Measurements from ENCODE around the gene RASA1.

Gene RASA1

DNA sequence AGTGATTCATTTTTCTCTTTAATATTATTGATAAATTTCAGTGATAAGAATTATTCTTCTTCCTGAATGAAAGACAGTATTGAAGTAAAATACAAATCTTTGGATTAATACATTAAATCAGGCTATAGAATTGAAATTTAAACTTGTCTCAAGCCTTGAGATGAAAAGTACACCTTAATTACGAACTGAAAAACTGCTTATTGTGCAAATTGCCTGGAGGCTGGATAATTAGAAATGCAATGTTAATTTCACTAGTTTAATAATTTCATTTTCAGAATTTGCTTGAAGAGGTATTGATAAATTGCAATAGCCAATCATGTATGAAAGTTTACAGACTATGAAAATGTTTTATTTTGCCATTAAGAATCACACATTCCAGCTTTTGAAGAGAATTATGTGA lies 156.1 kb downstream of the RASA1 start:
- TF ChIP-seq, protein P1, sequence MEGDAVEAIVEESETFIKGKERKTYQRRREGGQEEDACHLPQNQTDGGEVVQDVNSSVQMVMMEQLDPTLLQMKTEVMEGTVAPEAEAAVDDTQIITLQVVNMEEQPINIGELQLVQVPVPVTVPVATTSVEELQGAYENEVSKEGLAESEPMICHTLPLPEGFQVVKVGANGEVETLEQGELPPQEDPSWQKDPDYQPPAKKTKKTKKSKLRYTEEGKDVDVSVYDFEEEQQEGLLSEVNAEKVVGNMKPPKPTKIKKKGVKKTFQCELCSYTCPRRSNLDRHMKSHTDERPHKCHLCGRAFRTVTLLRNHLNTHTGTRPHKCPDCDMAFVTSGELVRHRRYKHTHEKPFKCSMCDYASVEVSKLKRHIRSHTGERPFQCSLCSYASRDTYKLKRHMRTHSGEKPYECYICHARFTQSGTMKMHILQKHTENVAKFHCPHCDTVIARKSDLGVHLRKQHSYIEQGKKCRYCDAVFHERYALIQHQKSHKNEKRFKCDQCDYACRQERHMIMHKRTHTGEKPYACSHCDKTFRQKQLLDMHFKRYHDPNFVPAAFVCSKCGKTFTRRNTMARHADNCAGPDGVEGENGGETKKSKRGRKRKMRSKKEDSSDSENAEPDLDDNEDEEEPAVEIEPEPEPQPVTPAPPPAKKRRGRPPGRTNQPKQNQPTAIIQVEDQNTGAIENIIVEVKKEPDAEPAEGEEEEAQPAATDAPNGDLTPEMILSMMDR (IDR thresholded peaks at IDR 0.05; ENCODE audit: extremely low read depth, insufficient read depth, missing control alignments) = no peak
- in situ Hi-C loops (cut with MboI; ENCODE audit: low pct_unique_long_range_greater_than_20kb, low sequenced_read_pairs, unreplicated experiment) = no loop called here
- no peak for DNase-seq (ENCODE audit: low spot score)

DNA sequence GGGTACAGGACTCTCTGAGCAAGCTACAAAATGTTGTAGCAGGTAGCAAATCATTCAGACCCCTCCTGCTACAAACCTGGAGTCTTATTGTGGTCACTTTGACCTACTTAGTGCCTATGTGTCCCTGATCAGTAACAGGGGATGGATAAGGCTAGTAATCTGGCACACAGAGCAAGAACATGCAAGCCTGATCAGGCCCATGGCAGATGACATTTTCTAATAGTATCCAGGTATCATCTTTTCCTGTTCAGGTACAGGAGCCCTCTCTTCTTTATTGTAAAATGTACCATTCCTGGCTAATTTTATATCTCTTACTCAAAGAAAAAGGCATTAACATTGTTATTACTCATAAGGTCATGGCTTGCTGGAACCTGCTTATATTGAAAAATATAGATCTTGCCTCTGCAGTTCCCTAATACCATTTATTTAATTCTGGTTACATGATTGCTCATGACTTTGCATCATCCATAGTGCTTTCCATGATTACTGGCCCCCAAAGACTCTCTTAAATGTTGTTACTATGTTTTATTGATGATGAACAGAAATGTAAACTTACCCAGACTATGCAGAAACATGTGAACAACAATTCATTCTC lies 163.3 kb downstream of the RASA1 start:
- in situ Hi-C loops (cut with MboI; ENCODE audit: low pct_unique_long_range_greater_than_20kb, low sequenced_read_pairs, unreplicated experiment) = no loop called here
- TF ChIP-seq, protein P1 (IDR thresholded peaks at IDR 0.05; ENCODE audit: extremely low read depth, insufficient read depth, missing control alignments) = no peak

DNA sequence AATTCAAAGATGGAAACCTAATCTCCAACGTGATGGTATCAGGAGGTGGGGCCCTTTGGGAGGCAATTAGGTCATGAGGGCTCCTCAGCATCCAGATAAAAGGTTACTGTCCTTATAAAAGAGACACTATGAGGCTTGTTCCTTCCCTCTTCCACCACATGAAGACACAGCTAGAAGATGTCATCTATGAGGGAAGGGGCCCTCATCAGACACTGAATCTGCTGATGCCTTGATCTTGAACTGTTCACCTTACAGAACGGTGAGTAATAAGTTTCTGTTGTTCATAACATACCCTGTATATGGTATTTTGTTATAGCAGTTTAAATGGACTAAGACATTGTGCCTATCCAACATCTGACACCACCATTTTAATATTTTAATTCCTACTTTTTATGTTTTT lies 164.8 kb downstream of the RASA1 start:
- TF ChIP-seq, protein P1 (IDR thresholded peaks at IDR 0.05; ENCODE audit: extremely low read depth, insufficient read depth, missing control alignments) = no peak
- in situ Hi-C loops (cut with MboI; ENCODE audit: low pct_unique_long_range_greater_than_20kb, low sequenced_read_pairs, unreplicated experiment) = no loop called here
- no peak for DNase-seq (ENCODE audit: low spot score)

More for the DNA sequence above, 163.3 kb downstream of the RASA1 start:
- no peak for DNase-seq (ENCODE audit: low spot score)

DNA sequence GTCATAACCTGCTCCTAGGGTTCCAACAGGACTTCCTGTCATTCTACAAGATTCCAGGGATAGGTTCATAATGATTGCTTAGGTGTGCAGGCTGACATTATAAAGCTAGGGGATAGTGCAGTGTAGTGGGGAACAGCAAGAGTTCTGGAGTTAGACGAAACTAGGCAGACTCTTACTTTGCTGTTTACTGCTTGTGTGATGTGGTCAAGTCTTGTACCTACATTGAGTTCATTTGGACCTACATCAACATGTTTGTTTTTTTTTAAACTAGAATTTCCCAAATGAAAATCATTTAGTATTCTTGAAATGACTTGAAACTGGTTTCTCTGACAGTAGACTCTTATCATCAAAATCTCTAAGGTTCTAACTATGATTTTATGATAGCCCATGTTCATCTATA lies 166.3 kb downstream of the RASA1 start:
- in situ Hi-C loops (cut with MboI; ENCODE audit: low pct_unique_long_range_greater_than_20kb, low sequenced_read_pairs, unreplicated experiment) = no loop called here
- DNase-seq (ENCODE audit: low spot score) = no peak
- TF ChIP-seq, protein P1 (IDR thresholded peaks at IDR 0.05; ENCODE audit: extremely low read depth, insufficient read depth, missing control alignments) = no peak

DNA sequence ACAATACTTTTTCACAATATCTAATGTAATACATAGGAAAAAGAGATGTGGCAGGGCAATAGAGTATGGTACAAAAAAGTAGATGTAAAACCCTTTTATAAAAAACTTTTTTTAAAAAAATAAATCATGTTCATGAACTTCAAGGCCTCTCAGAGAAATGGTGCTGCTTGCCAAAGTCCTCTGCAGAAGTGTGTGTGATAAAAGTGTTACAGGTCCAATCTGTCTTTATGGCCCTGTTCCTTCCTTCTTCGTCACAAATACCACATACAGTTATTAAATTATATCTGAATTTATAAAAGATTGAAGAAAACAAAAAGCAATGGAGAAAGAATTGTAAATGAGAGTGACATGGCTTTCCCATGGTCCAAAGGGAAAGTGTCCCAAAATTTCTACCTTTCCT lies 166.8 kb downstream of the RASA1 start:
- TF ChIP-seq, protein P1 (IDR thresholded peaks at IDR 0.05; ENCODE audit: extremely low read depth, insufficient read depth, missing control alignments) = no peak
- DNase-seq (ENCODE audit: low spot score) = no peak
- in situ Hi-C loops (cut with MboI; ENCODE audit: low pct_unique_long_range_greater_than_20kb, low sequenced_read_pairs, unreplicated experiment) = no loop called here

DNA sequence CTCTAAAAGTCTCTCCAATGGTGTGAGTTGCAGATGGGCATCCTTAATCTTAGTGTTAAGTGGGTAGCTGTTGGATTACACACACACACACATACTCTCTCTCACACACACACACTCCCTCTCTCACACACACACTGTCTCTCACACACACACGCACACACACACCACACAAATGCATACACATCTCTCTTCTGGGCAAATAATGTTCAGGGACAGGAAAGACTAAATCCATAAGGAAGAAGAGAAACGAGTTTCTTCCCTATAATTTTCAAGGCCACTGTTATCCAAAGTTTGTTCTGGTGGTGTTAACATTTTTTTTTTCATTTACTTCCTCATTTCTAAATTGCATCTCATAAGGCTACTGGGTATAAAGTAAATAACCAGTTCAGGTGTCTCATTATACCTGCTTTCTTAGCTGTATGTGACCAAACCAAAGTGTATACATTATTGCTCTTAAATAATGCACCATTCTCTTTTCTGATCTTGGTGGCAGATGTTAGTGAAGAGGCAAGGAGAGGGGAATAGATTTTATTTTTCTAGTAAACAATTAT lies 167.5 kb downstream of the RASA1 start:
- in situ Hi-C loops (cut with MboI; ENCODE audit: low pct_unique_long_range_greater_than_20kb, low sequenced_read_pairs, unreplicated experiment) = no loop called here
- DNase-seq (ENCODE audit: low spot score) = no peak
- TF ChIP-seq, protein P1 (IDR thresholded peaks at IDR 0.05; ENCODE audit: extremely low read depth, insufficient read depth, missing control alignments) = no peak
